Upper lobe of left lung (tissue), 4 donors: ENCODE data around the gene ZNRF4.

Experiments used
- CTCF ChIP-seq, 6 experiments: fragments of 450-650 bp in 4 of 6; fragments of 200-600 bp in 2 of 6; sonication (generic) in 2 of 6; IDR thresholded peaks; one replicate each; pipeline ENCODE4 v1.5.1; 2016 to 2019; ENCODE audit warnings: antibody characterized with exemption in 6 of 6
- POLR2AphosphoS5 ChIP-seq, 2 donors: sonication (generic); formaldehyde crosslinking; IDR thresholded peaks; one replicate each; pipeline ENCODE4 v1.5.1; 2017; ENCODE audit warnings: antibody characterized with exemption in 2 of 2

- TF ChIP-seq CTCF (IDR thresholded peaks at IDR 0.05) (no peak), POLR2AphosphoS5 (IDR thresholded peaks at IDR 0.05) (no peak)
These were observed 47.9 kb upstream of the ZNRF4 start for GRCh38 chr19:5407356-5407755.
